HEK293 (cell line): Measurements from ENCODE around the gene KLHL22.

Experiments used
- BCL11A ChIP-seq: fragments of 450-650 bp; formaldehyde crosslinking; IDR thresholded peaks from 2 replicates; pipeline ENCODE4 v1.5.1; 2016; ENCODE audit warnings: low read depth, missing biosample characterization, missing genetic modification characterization
- GLIS1 ChIP-seq: fragments of 450-650 bp; formaldehyde crosslinking; IDR thresholded peaks from 2 replicates; pipeline ENCODE4 v1.5.1; 2016; ENCODE audit warnings: missing biosample characterization, missing genetic modification characterization
- OSR2 ChIP-seq: fragments of 450-650 bp; formaldehyde crosslinking; IDR thresholded peaks from 2 replicates; pipeline ENCODE4 v1.5.1; 2016; ENCODE audit warnings: missing biosample characterization, missing genetic modification characterization
- SALL2 ChIP-seq: fragments of 450-650 bp; formaldehyde crosslinking; IDR thresholded peaks from 2 replicates; pipeline ENCODE4 v1.5.0; 2017; ENCODE audit warnings: missing biosample characterization, mild to moderate bottlenecking, missing genetic modification characterization, borderline replicate concordance
- TRIM28 ChIP-seq: IDR thresholded peaks from 2 replicates; pipeline ENCODE4 v1.6.1; 2011; ENCODE audit warnings: low read length, control low read depth, borderline replicate concordance
- ZBTB20 ChIP-seq: fragments of 450-650 bp; formaldehyde crosslinking; IDR thresholded peaks from 2 replicates; pipeline ENCODE4 v1.5.1; 2016; ENCODE audit warnings: missing biosample characterization, missing genetic modification characterization
- ZNF211 ChIP-seq: fragments of 450-650 bp; formaldehyde crosslinking; IDR thresholded peaks from 2 replicates; pipeline ENCODE4 v1.5.1; 2016; ENCODE audit warnings: low read depth, missing biosample characterization, missing genetic modification characterization
- ZNF24 ChIP-seq: fragments of 450-650 bp; formaldehyde crosslinking; IDR thresholded peaks from 2 replicates; pipeline ENCODE4 v1.5.1; 2016; ENCODE audit warnings: missing biosample characterization, missing genetic modification characterization
- ZNF354C ChIP-seq: fragments of 450-650 bp; formaldehyde crosslinking; IDR thresholded peaks from 2 replicates; pipeline ENCODE4 v1.5.1; 2016; ENCODE audit warnings: missing biosample characterization, missing genetic modification characterization, low read depth, borderline replicate concordance
- ZNF529 ChIP-seq: fragments of 450-650 bp; formaldehyde crosslinking; IDR thresholded peaks from 2 replicates; pipeline ENCODE4 v1.5.1; 2017; ENCODE audit warnings: missing genetic modification characterization, missing biosample characterization; ENCODE audit not compliant: insufficient replicate concordance
- ZNF544 ChIP-seq: fragments of 450-650 bp; formaldehyde crosslinking; IDR thresholded peaks from 2 replicates; pipeline ENCODE4 v1.5.0; 2017; ENCODE audit warnings: missing biosample characterization, missing genetic modification characterization
- ZNF555 ChIP-seq: fragments of 450-650 bp; formaldehyde crosslinking; conservative IDR thresholded peaks from 2 replicates; pipeline ENCODE4 v1.5.1; 2017; ENCODE audit warnings: missing biosample characterization, mild to moderate bottlenecking, missing genetic modification characterization, inconsistent platforms
- ZNF561 ChIP-seq: fragments of 450-650 bp; IDR thresholded peaks from 2 replicates; pipeline ENCODE4 v1.5.1; 2018; ENCODE audit warnings: missing biosample characterization, missing genetic modification characterization, borderline replicate concordance
- ZNF623 ChIP-seq: fragments of 450-650 bp; formaldehyde crosslinking; IDR thresholded peaks from 2 replicates; pipeline ENCODE4 v1.5.1; 2016; ENCODE audit warnings: missing biosample characterization, missing genetic modification characterization
- ZNF664 ChIP-seq: fragments of 450-650 bp; formaldehyde crosslinking; IDR thresholded peaks from 2 replicates; pipeline ENCODE4 v1.5.1; 2016; ENCODE audit warnings: missing biosample characterization, missing genetic modification characterization
- TF ChIP-seq, protein P1 (sequence below): fragments of 450-650 bp; formaldehyde crosslinking; IDR thresholded peaks from 2 replicates; pipeline ENCODE4 v1.5.1; 2016; ENCODE audit warnings: missing biosample characterization, missing genetic modification characterization, low read depth
- TF ChIP-seq, protein P2 (sequence below): fragments of 450-650 bp; formaldehyde crosslinking; IDR thresholded peaks from 2 replicates; pipeline ENCODE4 v1.5.1; 2016; ENCODE audit warnings: missing biosample characterization, missing genetic modification characterization
- TF ChIP-seq, protein P3 (sequence below): fragments of 450-650 bp; formaldehyde crosslinking; IDR thresholded peaks from 2 replicates; pipeline ENCODE4 v1.5.1; 2016; ENCODE audit warnings: missing biosample characterization, missing genetic modification characterization
- TF ChIP-seq, protein P4 (sequence below): fragments of 450-650 bp; formaldehyde crosslinking; conservative IDR thresholded peaks from 2 replicates; pipeline ENCODE4 v1.5.1; 2016; ENCODE audit warnings: low read depth, missing biosample characterization, missing genetic modification characterization
- TF ChIP-seq, protein P5 (sequence below): fragments of 450-650 bp; formaldehyde crosslinking; IDR thresholded peaks from 2 replicates; pipeline ENCODE4 v1.5.1; 2016; ENCODE audit warnings: missing biosample characterization, missing genetic modification characterization, borderline replicate concordance
- TF ChIP-seq, protein P6 (sequence below): fragments of 450-650 bp; formaldehyde crosslinking; IDR thresholded peaks from 2 replicates; pipeline ENCODE4 v1.5.1; 2016; ENCODE audit warnings: missing biosample characterization, missing genetic modification characterization, borderline replicate concordance

Gene KLHL22

DNA sequence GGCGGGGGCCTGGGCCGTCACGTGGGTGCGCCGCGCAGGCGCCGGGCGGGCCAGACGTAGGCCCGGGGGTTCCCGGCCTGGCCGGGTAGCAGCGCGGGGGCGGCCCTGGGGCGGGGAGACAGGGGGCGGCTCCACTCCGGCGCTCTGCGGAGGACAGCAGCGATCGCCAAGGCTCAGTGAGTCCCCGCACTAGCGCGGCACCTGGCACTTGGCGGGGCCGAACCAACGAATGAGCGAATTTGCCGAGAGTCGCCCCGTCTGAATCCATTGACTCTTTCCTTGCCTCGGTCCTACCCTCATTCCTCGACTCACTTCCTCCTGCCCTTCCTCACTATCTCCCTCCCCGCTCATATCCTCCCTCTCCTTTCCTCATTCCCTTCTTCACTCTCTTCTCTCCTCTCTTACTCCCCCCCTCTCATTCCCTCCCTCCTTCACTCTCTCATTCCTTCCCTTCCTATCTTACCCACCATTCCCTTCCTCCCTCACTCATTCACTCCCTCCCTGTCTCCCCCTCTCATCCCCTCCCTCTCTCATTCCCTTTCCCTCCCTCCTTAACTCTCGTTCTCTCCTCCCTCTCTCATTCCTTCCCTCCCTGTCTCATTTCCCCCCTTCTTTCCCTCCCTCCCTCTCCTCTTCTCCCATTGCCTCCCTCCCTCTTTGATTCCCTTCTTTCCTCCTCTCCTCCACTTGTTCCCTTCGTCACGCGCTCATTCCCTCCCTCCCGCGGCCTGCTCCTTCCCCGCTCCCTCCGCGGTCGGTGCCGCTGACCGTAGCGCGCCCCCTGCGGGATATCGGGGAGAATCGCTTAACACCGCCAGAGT, 476 bp upstream of the KLHL22 start (continued):
- TF ChIP-seq, protein P1, sequence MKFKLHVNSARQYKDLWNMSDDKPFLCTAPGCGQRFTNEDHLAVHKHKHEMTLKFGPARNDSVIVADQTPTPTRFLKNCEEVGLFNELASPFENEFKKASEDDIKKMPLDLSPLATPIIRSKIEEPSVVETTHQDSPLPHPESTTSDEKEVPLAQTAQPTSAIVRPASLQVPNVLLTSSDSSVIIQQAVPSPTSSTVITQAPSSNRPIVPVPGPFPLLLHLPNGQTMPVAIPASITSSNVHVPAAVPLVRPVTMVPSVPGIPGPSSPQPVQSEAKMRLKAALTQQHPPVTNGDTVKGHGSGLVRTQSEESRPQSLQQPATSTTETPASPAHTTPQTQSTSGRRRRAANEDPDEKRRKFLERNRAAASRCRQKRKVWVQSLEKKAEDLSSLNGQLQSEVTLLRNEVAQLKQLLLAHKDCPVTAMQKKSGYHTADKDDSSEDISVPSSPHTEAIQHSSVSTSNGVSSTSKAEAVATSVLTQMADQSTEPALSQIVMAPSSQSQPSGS (tag by site-specific recombination), result no peak
- TF ChIP-seq TRIM28 (no peak), OSR2 (tag by site-specific recombination) (peak; percentile 43; the same call in 1 of the 2 replicates), ZNF544 (no peak), ZNF664 (peak; percentile 63; the same call in 1 of the 2 replicates), SALL2 (tag by site-specific recombination) (peak; percentile 91; the same call in 1 of the 2 replicates), ZNF24 (peak; percentile 98), ZNF623 (tag by site-specific recombination) (no peak), ZNF555 (tag by site-specific recombination) (no peak), GLIS1 (tag by site-specific recombination) (peak; percentile 95), ZNF354C (tag by site-specific recombination) (no peak), ZBTB20 (tag by site-specific recombination) (peak; percentile 91), BCL11A (peak; percentile 71), ZNF529 (tag by site-specific recombination) (no peak), ZNF211 (tag by site-specific recombination) (no peak; the same call in 1 of the 2 replicates), ZNF561 (no peak; the same call in 1 of the 2 replicates)
- TF ChIP-seq, protein P2, sequence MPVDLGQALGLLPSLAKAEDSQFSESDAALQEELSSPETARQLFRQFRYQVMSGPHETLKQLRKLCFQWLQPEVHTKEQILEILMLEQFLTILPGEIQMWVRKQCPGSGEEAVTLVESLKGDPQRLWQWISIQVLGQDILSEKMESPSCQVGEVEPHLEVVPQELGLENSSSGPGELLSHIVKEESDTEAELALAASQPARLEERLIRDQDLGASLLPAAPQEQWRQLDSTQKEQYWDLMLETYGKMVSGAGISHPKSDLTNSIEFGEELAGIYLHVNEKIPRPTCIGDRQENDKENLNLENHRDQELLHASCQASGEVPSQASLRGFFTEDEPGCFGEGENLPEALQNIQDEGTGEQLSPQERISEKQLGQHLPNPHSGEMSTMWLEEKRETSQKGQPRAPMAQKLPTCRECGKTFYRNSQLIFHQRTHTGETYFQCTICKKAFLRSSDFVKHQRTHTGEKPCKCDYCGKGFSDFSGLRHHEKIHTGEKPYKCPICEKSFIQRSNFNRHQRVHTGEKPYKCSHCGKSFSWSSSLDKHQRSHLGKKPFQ (tag by site-specific recombination), result peak; percentile 58; the same call in 1 of the 2 replicates
- TF ChIP-seq, protein P3, sequence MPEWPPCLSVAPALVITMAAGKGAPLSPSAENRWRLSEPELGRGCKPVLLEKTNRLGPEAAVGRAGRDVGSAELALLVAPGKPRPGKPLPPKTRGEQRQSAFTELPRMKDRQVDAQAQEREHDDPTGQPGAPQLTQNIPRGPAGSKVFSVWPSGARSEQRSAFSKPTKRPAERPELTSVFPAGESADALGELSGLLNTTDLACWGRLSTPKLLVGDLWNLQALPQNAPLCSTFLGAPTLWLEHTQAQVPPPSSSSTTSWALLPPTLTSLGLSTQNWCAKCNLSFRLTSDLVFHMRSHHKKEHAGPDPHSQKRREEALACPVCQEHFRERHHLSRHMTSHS (tag by site-specific recombination), result peak; percentile 60; the same call in 1 of the 2 replicates
- TF ChIP-seq, protein P4, sequence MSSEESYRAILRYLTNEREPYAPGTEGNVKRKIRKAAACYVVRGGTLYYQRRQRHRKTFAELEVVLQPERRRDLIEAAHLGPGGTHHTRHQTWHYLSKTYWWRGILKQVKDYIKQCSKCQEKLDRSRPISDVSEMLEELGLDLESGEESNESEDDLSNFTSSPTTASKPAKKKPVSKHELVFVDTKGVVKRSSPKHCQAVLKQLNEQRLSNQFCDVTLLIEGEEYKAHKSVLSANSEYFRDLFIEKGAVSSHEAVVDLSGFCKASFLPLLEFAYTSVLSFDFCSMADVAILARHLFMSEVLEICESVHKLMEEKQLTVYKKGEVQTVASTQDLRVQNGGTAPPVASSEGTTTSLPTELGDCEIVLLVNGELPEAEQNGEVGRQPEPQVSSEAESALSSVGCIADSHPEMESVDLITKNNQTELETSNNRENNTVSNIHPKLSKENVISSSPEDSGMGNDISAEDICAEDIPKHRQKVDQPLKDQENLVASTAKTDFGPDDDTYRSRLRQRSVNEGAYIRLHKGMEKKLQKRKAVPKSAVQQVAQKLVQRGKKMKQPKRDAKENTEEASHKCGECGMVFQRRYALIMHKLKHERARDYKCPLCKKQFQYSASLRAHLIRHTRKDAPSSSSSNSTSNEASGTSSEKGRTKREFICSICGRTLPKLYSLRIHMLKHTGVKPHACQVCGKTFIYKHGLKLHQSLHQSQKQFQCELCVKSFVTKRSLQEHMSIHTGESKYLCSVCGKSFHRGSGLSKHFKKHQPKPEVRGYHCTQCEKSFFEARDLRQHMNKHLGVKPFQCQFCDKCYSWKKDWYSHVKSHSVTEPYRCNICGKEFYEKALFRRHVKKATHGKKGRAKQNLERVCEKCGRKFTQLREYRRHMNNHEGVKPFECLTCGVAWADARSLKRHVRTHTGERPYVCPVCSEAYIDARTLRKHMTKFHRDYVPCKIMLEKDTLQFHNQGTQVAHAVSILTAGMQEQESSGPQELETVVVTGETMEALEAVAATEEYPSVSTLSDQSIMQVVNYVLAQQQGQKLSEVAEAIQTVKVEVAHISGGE (tag by site-specific recombination), result peak; percentile 49
- TF ChIP-seq, protein P5, sequence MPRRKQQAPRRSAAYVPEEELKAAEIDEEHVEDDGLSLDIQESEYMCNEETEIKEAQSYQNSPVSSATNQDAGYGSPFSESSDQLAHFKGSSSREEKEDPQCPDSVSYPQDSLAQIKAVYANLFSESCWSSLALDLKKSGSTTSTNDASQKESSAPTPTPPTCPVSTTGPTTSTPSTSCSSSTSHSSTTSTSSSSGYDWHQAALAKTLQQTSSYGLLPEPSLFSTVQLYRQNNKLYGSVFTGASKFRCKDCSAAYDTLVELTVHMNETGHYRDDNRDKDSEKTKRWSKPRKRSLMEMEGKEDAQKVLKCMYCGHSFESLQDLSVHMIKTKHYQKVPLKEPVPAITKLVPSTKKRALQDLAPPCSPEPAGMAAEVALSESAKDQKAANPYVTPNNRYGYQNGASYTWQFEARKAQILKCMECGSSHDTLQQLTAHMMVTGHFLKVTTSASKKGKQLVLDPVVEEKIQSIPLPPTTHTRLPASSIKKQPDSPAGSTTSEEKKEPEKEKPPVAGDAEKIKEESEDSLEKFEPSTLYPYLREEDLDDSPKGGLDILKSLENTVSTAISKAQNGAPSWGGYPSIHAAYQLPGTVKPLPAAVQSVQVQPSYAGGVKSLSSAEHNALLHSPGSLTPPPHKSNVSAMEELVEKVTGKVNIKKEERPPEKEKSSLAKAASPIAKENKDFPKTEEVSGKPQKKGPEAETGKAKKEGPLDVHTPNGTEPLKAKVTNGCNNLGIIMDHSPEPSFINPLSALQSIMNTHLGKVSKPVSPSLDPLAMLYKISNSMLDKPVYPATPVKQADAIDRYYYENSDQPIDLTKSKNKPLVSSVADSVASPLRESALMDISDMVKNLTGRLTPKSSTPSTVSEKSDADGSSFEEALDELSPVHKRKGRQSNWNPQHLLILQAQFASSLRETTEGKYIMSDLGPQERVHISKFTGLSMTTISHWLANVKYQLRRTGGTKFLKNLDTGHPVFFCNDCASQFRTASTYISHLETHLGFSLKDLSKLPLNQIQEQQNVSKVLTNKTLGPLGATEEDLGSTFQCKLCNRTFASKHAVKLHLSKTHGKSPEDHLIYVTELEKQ (tag by site-specific recombination), result no peak
- TF ChIP-seq, protein P6, sequence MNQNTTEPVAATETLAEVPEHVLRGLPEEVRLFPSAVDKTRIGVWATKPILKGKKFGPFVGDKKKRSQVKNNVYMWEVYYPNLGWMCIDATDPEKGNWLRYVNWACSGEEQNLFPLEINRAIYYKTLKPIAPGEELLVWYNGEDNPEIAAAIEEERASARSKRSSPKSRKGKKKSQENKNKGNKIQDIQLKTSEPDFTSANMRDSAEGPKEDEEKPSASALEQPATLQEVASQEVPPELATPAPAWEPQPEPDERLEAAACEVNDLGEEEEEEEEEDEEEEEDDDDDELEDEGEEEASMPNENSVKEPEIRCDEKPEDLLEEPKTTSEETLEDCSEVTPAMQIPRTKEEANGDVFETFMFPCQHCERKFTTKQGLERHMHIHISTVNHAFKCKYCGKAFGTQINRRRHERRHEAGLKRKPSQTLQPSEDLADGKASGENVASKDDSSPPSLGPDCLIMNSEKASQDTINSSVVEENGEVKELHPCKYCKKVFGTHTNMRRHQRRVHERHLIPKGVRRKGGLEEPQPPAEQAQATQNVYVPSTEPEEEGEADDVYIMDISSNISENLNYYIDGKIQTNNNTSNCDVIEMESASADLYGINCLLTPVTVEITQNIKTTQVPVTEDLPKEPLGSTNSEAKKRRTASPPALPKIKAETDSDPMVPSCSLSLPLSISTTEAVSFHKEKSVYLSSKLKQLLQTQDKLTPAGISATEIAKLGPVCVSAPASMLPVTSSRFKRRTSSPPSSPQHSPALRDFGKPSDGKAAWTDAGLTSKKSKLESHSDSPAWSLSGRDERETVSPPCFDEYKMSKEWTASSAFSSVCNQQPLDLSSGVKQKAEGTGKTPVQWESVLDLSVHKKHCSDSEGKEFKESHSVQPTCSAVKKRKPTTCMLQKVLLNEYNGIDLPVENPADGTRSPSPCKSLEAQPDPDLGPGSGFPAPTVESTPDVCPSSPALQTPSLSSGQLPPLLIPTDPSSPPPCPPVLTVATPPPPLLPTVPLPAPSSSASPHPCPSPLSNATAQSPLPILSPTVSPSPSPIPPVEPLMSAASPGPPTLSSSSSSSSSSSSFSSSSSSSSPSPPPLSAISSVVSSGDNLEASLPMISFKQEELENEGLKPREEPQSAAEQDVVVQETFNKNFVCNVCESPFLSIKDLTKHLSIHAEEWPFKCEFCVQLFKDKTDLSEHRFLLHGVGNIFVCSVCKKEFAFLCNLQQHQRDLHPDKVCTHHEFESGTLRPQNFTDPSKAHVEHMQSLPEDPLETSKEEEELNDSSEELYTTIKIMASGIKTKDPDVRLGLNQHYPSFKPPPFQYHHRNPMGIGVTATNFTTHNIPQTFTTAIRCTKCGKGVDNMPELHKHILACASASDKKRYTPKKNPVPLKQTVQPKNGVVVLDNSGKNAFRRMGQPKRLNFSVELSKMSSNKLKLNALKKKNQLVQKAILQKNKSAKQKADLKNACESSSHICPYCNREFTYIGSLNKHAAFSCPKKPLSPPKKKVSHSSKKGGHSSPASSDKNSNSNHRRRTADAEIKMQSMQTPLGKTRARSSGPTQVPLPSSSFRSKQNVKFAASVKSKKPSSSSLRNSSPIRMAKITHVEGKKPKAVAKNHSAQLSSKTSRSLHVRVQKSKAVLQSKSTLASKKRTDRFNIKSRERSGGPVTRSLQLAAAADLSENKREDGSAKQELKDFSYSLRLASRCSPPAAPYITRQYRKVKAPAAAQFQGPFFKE (tag by site-specific recombination), result no peak
